Stimulated activated CD8-positive, alpha-beta memory T cell treated with anti-CD3 and anti-CD28 coated beads, Interleukin-4, amount 100 ng/mL, for 48 hours (primary cell): Measurements from ENCODE around the gene TNFRSF12A.

Source experiments
- DNase-seq: peaks from one replicate; pipeline ENCODE4 v3.0.0-alpha.2; 2020

Gene TNFRSF12A

GRCh38 chr16:2986623-2987188 lies 33.5 kb upstream of the TNFRSF12A start:
- DNase-seq, result no peak

GRCh38 chr16:2987286-2987685 lies 32.9 kb upstream of the TNFRSF12A start:
- no peak for DNase-seq

GRCh38 chr16:2987833-2988232 lies 32.3 kb upstream of the TNFRSF12A start:
- DNase-seq, result no peak

GRCh38 chr16:2988590-2989099 lies 31.5 kb upstream of the TNFRSF12A start:
- DNase-seq, result no peak

- no peak for DNase-seq
Observed at GRCh38 chr16:2990891-2991290, 29.3 kb upstream of the TNFRSF12A start.

GRCh38 chr16:2991566-2992261 lies 28.5 kb upstream of the TNFRSF12A start:
- no peak for DNase-seq

GRCh38 chr16:2992383-2993081 lies 27.6 kb upstream of the TNFRSF12A start:
- DNase-seq, result no peak

GRCh38 chr16:2996298-2996697 lies 23.9 kb upstream of the TNFRSF12A start:
- no peak for DNase-seq

- no peak for DNase-seq
Observed at GRCh38 chr16:2999929-3000328, 20.2 kb upstream of the TNFRSF12A start.

- no peak for DNase-seq
Observed at GRCh38 chr16:3000540-3000939, 19.6 kb upstream of the TNFRSF12A start.

GRCh38 chr16:3001316-3001715 lies 18.9 kb upstream of the TNFRSF12A start:
- no peak for DNase-seq

GRCh38 chr16:3003582-3004270 lies 16.4 kb upstream of the TNFRSF12A start:
- peak; percentile 97 for DNase-seq

- DNase-seq, result no peak
Observed at GRCh38 chr16:3004319-3004718, 15.8 kb upstream of the TNFRSF12A start.

GRCh38 chr16:3004781-3005284 lies 15.3 kb upstream of the TNFRSF12A start:
- no peak for DNase-seq

GRCh38 chr16:3007059-3007956 lies 12.9 kb upstream of the TNFRSF12A start:
- no peak for DNase-seq

- no peak for DNase-seq
Observed at GRCh38 chr16:3007957-3008689, 12.0 kb upstream of the TNFRSF12A start.

GRCh38 chr16:3008690-3009037 lies 11.5 kb upstream of the TNFRSF12A start:
- DNase-seq, result no peak

GRCh38 chr16:3009568-3010390 lies 10.4 kb upstream of the TNFRSF12A start:
- no peak for DNase-seq

GRCh38 chr16:3010510-3010909 lies 9.7 kb upstream of the TNFRSF12A start:
- no peak for DNase-seq

GRCh38 chr16:3012246-3012645 lies 7.9 kb upstream of the TNFRSF12A start:
- no peak for DNase-seq
